ES-I3 (cell line): Measurements from ENCODE around the gene BACE2.

ENCODE experiments used
- H3K36me3 ChIP-seq: 2 replicates; pipeline ENCODE4 v1.6.1; 2013; ENCODE audit warnings: mild to moderate bottlenecking, low read length, control low read depth, moderate library complexity; ENCODE audit not compliant: insufficient read depth
- H3K4me1 ChIP-seq: 2 replicates; pipeline ENCODE4 v1.6.1; 2013; ENCODE audit warnings: mild to moderate bottlenecking, control low read depth, low read length; ENCODE audit not compliant: insufficient read depth
- H3K9ac ChIP-seq: 2 replicates; pipeline ENCODE4 v1.6.1; 2013; ENCODE audit warnings: low read depth, mild to moderate bottlenecking, low read length, moderate library complexity
- H3K9me3 ChIP-seq: 2 replicates; pipeline ENCODE4 v1.6.1; 2013; ENCODE audit warnings: mild to moderate bottlenecking, low read length, moderate library complexity; ENCODE audit not compliant: control insufficient read depth, insufficient read depth

BACE2 gene

GRCh38 chr21:41222247-41223068 is 54.5 kb downstream of the BACE2 start:
- H3K9me3 ChIP-seq, result no peaks in the 10 kb centered on the region
- no peak overlapping the region for H3K9ac ChIP-seq
- no peaks in the 10 kb centered on the region; the same call in 1 of the 2 replicates for H3K4me1 ChIP-seq
- H3K36me3 ChIP-seq, result no peaks in the 10 kb centered on the region

- H3K9ac ChIP-seq, result no peak overlapping the region
- H3K4me1 ChIP-seq, result no peaks in the 10 kb centered on the region
- no peaks in the 10 kb centered on the region for H3K36me3 ChIP-seq
- no peaks in the 10 kb centered on the region for H3K9me3 ChIP-seq
These were observed 58.9 kb downstream of the BACE2 start for GRCh38 chr21:41226853-41227252.

GRCh38 chr21:41227357-41228005 is 59.5 kb downstream of the BACE2 start:
- H3K4me1 ChIP-seq, result no peaks in the 10 kb centered on the region
- H3K36me3 ChIP-seq, result no peaks in the 10 kb centered on the region
- no peak overlapping the region for H3K9ac ChIP-seq
- H3K9me3 ChIP-seq, result no peaks in the 10 kb centered on the region

GRCh38 chr21:41228006-41228370 is 60.0 kb downstream of the BACE2 start:
- Histone ChIP-seq H3K9me3 (no peaks in the 10 kb centered on the region), H3K36me3 (no peaks in the 10 kb centered on the region), H3K9ac (no peak overlapping the region), H3K4me1 (no peaks in the 10 kb centered on the region)

- Histone ChIP-seq H3K36me3 (no peaks in the 10 kb centered on the region), H3K9ac (no peak overlapping the region), H3K4me1 (no peaks in the 10 kb centered on the region), H3K9me3 (no peaks in the 10 kb centered on the region)
These were observed 60.5 kb downstream of the BACE2 start for GRCh38 chr21:41228492-41228891.

- Histone ChIP-seq H3K36me3 (no peaks in the 10 kb centered on the region), H3K9ac (no peak overlapping the region), H3K9me3 (no peaks in the 10 kb centered on the region), H3K4me1 (no peaks in the 10 kb centered on the region)
These were observed 61.0 kb downstream of the BACE2 start for GRCh38 chr21:41228958-41229357.

- H3K9me3 ChIP-seq, result no peaks in the 10 kb centered on the region
- H3K36me3 ChIP-seq, result no peaks in the 10 kb centered on the region
- H3K4me1 ChIP-seq, result no peaks in the 10 kb centered on the region
- H3K9ac ChIP-seq, result no peak overlapping the region
These were observed 61.7 kb downstream of the BACE2 start for GRCh38 chr21:41229509-41230248.

GRCh38 chr21:41230497-41230896 is 62.5 kb downstream of the BACE2 start:
- no peaks in the 10 kb centered on the region for H3K36me3 ChIP-seq
- H3K9me3 ChIP-seq, result no peaks in the 10 kb centered on the region
- no peak overlapping the region for H3K9ac ChIP-seq
- H3K4me1 ChIP-seq, result no peaks in the 10 kb centered on the region

- Histone ChIP-seq H3K4me1 (no peaks in the 10 kb centered on the region), H3K9me3 (no peaks in the 10 kb centered on the region), H3K9ac (no peak overlapping the region), H3K36me3 (no peaks in the 10 kb centered on the region)
These were observed 63.1 kb downstream of the BACE2 start for GRCh38 chr21:41231060-41231459.

GRCh38 chr21:41232013-41232412 is 64.1 kb downstream of the BACE2 start:
- no peaks in the 10 kb centered on the region for H3K4me1 ChIP-seq
- H3K36me3 ChIP-seq, result no peaks in the 10 kb centered on the region
- H3K9ac ChIP-seq, result no peak overlapping the region
- no peaks in the 10 kb centered on the region for H3K9me3 ChIP-seq

GRCh38 chr21:41233916-41234315 is 66.0 kb downstream of the BACE2 start:
- H3K9ac ChIP-seq, result no peak overlapping the region
- no peaks in the 10 kb centered on the region for H3K36me3 ChIP-seq
- no peaks in the 10 kb centered on the region for H3K9me3 ChIP-seq
- H3K4me1 ChIP-seq, result no peaks in the 10 kb centered on the region

- H3K4me1 ChIP-seq, result no peaks in the 10 kb centered on the region
- no peaks in the 10 kb centered on the region for H3K9me3 ChIP-seq
- no peak overlapping the region for H3K9ac ChIP-seq
- H3K36me3 ChIP-seq, result no peaks in the 10 kb centered on the region
These were observed 66.6 kb downstream of the BACE2 start for GRCh38 chr21:41234569-41234968.

GRCh38 chr21:41235201-41235600 is 67.2 kb downstream of the BACE2 start:
- Histone ChIP-seq H3K9me3 (no peaks in the 10 kb centered on the region), H3K4me1 (no peaks in the 10 kb centered on the region), H3K36me3 (no peaks in the 10 kb centered on the region), H3K9ac (no peak overlapping the region)

- Histone ChIP-seq H3K9ac (no peak overlapping the region), H3K4me1 (no peaks in the 10 kb centered on the region), H3K9me3 (no peaks in the 10 kb centered on the region), H3K36me3 (no peaks in the 10 kb centered on the region)
These were observed 68.5 kb downstream of the BACE2 start for GRCh38 chr21:41236352-41236973.
